SK-N-SH (cell line): Measurements from ENCODE around the gene PKP4.

ENCODE experiments used
- ELF1 ChIP-seq: IDR thresholded peaks from 2 replicates; pipeline ENCODE4 v1.4.0; 2012
- EP300 ChIP-seq, 2 experiments: IDR thresholded peaks; 2 replicates each; pipeline versions ENCODE4 v1.4.0 to v1.6.1; 2012; ENCODE audit warnings: borderline replicate concordance in 1 of 2, low read depth in 1 of 2, low read length in 1 of 2
- EZH2phosphoT487 ChIP-seq: fragments of 200-600 bp; sonication (generic); IDR thresholded peaks from 2 replicates; pipeline ENCODE4 v1.6.1; 2017; ENCODE audit warnings: low read depth, mixed run types, mild to moderate bottlenecking, antibody characterized with exemption, moderate library complexity, borderline replicate concordance
- GATA2 ChIP-seq: sonication (generic); formaldehyde crosslinking; IDR thresholded peaks from 2 replicates; pipeline ENCODE4 v1.5.0; 2020; ENCODE audit warnings: mild to moderate bottlenecking, missing genetic modification reagents
- POLR2AphosphoS5 ChIP-seq: IDR thresholded peaks from 2 replicates; pipeline ENCODE4 v1.6.1; 2012; ENCODE audit warnings: low read depth, low read length
- YY1 ChIP-seq: IDR thresholded peaks from 2 replicates; pipeline ENCODE4 v1.4.0; 2012; ENCODE audit warnings: low read depth, mild to moderate bottlenecking
- TF ChIP-seq, protein P1 (sequence below): fragments of 200-600 bp; sonication (generic); IDR thresholded peaks from 2 replicates; pipeline ENCODE4 v1.6.1; 2017; ENCODE audit warnings: antibody characterized with exemption, mild to moderate bottlenecking, moderate library complexity
- TF ChIP-seq, protein P2 (sequence below): IDR thresholded peaks from 2 replicates; pipeline ENCODE4; 2012
- TF ChIP-seq, protein P3 (sequence below): IDR thresholded peaks from 2 replicates; pipeline ENCODE4 v1.4.0; 2012; ENCODE audit warnings: low read depth, borderline replicate concordance

DNA sequence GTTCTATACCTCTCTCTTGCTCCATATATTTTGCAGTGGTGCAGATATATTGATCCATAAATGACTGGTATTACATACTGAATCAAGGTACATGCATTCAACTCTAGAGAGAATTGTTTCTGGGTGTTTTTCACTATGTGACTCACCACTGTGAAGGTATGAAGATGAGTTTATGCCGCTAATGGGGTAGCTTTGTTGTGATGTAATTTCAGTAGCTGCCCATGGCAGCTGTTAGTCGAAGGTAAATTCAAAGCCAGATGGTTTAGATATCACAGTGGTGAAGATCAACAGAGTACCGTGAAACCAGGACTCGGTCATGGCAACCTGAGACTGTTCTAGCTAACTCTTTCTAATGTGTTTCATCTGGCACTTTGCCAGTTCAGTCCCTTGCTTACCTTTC, 50.4 kb downstream of the PKP4 start:
- TF ChIP-seq, protein P1, sequence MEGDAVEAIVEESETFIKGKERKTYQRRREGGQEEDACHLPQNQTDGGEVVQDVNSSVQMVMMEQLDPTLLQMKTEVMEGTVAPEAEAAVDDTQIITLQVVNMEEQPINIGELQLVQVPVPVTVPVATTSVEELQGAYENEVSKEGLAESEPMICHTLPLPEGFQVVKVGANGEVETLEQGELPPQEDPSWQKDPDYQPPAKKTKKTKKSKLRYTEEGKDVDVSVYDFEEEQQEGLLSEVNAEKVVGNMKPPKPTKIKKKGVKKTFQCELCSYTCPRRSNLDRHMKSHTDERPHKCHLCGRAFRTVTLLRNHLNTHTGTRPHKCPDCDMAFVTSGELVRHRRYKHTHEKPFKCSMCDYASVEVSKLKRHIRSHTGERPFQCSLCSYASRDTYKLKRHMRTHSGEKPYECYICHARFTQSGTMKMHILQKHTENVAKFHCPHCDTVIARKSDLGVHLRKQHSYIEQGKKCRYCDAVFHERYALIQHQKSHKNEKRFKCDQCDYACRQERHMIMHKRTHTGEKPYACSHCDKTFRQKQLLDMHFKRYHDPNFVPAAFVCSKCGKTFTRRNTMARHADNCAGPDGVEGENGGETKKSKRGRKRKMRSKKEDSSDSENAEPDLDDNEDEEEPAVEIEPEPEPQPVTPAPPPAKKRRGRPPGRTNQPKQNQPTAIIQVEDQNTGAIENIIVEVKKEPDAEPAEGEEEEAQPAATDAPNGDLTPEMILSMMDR, result no peak
- TF ChIP-seq, protein P2, sequence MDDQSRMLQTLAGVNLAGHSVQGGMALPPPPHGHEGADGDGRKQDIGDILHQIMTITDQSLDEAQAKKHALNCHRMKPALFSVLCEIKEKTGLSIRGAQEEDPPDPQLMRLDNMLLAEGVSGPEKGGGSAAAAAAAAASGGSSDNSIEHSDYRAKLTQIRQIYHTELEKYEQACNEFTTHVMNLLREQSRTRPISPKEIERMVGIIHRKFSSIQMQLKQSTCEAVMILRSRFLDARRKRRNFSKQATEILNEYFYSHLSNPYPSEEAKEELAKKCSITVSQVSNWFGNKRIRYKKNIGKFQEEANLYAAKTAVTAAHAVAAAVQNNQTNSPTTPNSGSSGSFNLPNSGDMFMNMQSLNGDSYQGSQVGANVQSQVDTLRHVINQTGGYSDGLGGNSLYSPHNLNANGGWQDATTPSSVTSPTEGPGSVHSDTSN, result no peak
- no peak for TF ChIP-seq ELF1
- no peak for TF ChIP-seq YY1
- no peak for TF ChIP-seq POLR2AphosphoS5
- TF ChIP-seq GATA2 (CRISPR knock-in tag), result no peak
- no peak for TF ChIP-seq EZH2phosphoT487
- no peak for TF ChIP-seq EP300 (IDR thresholded peaks at IDR 0.05; ENCODE audit: borderline replicate concordance in 1 of 2, low read depth in 1 of 2, low read length in 1 of 2)
- TF ChIP-seq, protein P3, sequence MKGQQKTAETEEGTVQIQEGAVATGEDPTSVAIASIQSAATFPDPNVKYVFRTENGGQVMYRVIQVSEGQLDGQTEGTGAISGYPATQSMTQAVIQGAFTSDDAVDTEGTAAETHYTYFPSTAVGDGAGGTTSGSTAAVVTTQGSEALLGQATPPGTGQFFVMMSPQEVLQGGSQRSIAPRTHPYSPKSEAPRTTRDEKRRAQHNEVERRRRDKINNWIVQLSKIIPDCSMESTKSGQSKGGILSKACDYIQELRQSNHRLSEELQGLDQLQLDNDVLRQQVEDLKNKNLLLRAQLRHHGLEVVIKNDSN, result no peak
